SKM-1 treated with dmso at 0.1 percent for 144 hours (cell line): ENCODE data around the gene IL1B.

Experiments used
- DNase-seq: peaks from one replicate; lab custom pipeline; 2025; ENCODE audit not compliant: unreplicated experiment; lab: John Stamatoyannopoulos, UW

Gene IL1B

GRCh38 chr2:112830682-112831512 lies 5.7 kb downstream of the IL1B start:
- DNase-seq = no peak

DNA sequence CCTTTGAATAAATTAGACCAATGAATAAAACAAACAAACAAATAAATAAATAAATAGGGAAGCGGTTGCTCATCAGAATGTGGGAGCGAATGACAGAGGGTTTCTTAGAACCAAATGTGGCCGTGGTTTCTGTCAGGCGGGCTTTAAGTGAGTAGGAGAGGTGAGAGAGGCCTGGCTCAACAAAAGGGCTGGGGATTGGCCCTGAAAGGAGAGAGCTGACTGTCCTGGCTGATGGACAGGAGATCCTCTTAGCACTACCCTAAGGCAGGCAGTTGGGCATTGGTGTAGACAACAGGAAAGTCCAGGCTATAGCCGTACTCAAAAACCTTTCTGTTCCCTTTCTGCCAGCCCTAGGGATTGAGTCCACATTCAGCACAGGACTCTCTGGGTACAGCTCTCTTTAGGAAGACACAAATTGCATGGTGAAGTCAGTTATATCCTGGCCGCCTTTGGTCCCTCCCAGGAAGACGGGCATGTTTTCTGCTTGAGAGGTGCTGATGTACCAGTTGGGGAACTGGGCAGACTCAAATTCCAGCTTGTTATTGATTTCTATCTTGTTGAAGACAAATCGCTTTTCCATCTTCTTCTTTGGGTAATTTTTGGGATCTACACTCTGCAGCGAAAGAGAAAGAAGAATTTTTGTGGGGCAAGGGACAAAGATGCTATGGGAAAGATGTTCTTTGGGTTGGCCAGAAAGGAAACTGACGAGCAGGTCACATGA lies 6.5 kb downstream of the IL1B start:
- no peak for DNase-seq

- no peak for DNase-seq
Observed at GRCh38 chr2:112829101-112829960, 7.2 kb downstream of the IL1B start.

- DNase-seq = no peak
Observed at GRCh38 chr2:112828251-112828691, 8.3 kb downstream of the IL1B start.

DNA sequence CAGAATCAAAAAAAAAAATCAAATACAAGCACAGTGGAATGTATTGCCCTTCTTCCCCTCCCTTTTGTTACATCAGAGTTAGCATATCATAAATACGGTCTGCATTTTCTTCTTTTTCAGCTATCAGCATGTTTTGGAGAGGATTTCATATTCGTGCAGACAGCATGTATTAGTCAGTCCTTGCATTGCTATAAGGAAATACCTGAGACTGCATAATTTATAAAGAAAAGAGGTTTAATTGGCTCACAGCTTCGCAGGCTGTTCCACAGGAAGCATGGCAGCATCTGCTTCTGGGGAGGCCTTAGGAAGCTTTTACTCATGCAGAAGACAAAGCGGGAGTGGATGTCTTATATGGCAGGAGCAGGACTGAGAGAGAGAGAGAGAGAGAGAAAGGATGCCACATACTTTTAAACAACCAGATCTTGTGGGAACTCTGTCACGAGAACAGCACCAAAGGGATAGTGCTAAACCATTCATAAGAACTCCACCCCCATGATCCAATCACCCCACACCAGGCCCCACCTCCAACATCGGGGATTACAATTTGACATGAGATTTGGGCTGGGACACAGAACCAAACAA lies 8.9 kb downstream of the IL1B start:
- DNase-seq = no peak

- DNase-seq = no peak
Observed at GRCh38 chr2:112827009-112827408, 9.6 kb downstream of the IL1B start.

DNA sequence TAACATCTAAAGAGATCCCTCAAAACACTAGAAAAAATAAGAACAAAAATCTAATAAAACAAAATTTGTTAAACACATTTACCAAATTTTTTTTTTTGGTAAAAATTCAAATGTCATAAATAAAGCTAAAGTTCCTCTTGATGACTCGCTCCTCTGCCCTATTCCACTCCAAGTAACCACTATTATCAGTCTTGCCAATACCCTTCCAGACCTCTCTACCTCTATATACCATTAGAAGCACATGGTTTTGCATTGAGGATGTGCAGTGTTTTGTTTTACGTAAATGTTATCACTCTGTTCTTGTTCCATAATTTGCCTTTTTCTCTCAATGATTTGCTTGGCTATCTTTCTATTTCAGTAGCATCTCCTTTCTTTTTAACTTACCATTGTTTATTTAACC lies 10.9 kb downstream of the IL1B start:
- DNase-seq = no peak

DNA sequence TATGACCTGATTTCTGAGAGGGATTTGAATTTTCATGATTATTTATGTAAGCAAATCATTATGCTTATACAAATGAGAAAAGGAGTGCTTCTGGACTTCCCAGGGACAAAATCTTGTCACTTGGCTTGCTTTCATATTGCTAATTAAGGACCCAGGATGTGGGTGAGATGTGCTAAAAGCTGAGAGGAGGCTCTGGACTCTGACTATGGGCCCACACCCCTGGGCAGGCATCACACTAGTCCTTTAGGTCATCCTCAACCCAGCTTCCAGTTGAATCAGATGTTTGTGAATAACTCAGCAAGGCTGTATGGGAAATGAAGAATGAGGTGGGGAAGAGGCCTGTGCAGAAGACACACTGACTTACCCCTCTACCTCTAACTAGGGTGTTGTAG lies 11.9 kb downstream of the IL1B start:
- no peak for DNase-seq

- DNase-seq = peak; percentile 55
Observed at GRCh38 chr2:112821682-112822081, 14.9 kb downstream of the IL1B start.

DNA sequence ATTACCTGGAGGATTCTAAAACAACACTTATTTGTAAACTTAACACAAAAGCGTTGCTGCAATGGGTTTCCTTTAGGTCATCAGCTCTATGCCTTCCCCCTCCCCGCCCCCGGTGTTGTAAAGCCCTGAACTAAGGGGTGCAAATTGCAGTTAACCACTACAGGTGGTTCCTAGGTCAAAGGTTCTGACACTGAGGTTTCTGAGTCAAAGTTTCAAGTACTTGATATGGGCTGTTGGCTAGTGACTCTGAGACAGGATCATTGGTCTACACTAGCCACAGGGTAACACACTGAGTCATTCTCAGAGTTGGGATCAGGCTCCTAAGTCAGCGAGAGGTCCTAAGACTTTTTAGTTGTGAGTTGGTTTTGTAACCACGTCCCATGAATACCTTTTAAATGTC lies 15.4 kb downstream of the IL1B start:
- no peak for DNase-seq

GRCh38 chr2:112820343-112820742 lies 16.2 kb downstream of the IL1B start:
- no peak for DNase-seq

GRCh38 chr2:112819081-112819480 lies 17.5 kb downstream of the IL1B start:
- no peak for DNase-seq

DNA sequence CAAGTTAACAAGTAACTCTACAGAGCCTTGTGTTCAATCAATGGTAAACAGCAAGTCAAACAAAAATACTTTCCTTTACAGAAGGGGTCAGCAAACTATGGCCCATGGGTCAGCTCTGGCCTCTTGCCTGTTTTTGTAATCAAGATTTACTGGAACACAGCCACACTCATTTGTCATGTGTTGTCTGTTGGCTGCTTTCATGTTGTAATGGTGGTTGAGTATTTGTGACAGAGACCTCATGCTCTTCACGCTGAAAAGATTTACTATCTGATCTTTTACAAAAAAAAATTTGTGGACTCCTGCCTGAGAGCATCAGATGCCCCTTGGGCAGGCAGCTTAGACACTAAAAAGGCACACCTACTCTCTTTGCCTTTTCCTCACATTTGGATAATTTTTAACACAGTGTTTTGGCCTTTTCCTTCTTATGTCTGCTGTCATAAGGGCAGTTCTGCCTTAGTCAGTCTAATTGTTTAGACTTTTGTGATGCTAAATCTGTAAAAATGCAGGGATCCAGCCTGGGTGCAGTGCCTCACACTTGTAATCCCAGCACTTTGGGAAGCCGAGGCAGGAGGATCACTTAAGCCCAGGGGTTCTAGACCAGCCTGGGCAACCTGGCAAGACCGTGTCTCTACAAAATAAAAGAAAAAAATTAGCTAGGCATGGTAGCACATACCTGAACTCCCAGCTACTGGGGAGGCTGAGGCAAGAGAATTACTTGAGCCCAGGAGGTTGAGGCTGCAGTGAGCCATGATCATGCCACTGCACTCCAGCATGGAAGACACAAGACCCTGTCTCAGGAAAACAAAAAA lies 18.3 kb downstream of the IL1B start:
- DNase-seq = no peak

GRCh38 chr2:112817082-112817689 lies 19.4 kb downstream of the IL1B start:
- no peak for DNase-seq

DNA sequence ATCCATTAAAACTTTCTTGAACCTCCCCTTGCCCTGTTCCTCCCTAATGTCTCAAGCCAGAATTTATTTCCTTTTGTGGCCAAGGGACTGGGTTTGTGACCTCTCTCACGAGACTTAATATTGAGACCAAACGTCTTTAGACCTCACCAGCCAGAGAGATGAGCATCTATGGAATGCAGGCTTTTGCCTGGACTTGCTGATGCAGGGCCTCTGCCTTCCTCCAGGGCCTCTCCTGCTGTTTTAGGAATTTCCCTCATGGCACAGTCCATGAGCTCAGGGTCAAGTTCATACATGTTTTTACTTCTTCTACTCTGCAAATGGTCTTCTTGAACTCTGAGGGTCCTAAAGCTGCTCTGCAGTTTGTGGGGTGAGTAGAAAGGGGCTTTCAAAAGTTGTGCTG lies 22.3 kb downstream of the IL1B start:
- DNase-seq = no peak

DNA sequence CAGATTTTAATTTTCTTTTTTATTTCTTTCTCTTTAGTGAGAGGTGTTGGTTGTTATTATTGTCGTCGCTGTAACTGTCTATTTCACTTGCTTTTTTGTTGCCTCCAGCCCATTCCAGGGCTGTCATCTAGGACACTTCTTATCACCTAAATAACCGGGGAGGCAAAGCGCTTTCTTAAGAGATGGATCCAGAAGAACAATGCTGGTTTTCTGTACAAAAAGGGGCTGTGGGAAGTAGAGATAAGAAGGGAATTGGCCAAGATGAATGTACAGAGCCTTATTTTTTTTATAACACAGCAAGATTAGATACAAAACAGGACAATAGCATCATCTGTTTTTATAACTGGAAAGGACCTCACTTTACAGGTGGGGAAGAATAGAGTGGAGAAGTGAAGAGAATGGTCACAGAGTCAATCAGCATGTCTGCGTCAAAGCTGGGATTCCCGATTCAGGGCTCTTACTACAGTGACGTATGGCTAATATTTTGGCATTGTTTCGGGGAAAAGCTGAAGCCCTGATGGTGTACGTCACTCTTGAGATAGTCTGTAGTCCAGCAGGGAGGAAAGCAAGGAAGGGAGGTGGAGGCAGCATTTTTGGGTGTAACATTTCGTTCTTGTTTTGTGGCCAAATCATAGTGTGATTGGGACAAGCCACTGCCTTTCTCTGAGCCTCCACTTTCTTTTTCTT lies 23.2 kb downstream of the IL1B start:
- no peak for DNase-seq

- no peak for DNase-seq
Observed at GRCh38 chr2:112812318-112813267, 24.0 kb downstream of the IL1B start.

GRCh38 chr2:112811841-112812306 lies 24.7 kb downstream of the IL1B start:
- peak; percentile 6 for DNase-seq
